ENCODE measurements around the gene LARGE1.

DNA sequence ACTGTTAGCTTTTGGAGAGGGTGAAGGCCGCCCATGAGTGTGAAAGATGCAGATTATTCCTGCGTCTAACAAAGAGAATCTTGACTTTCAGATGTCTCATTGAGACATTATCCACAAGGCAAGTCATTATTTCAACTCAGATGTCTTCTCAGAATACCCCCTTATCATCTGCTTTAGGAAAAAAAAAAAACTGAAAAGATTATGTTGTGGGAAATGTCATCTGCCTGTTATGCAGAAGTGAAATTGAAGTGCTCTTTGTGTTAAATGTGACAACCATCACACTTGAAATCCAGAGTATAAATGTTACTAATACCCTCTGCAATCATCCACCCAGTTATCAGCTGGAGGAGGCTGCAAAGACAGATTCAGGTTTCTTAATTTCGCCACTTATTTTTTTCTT lies 239.6 kb downstream of the LARGE1 start:
- TF ChIP-seq, protein P1, sequence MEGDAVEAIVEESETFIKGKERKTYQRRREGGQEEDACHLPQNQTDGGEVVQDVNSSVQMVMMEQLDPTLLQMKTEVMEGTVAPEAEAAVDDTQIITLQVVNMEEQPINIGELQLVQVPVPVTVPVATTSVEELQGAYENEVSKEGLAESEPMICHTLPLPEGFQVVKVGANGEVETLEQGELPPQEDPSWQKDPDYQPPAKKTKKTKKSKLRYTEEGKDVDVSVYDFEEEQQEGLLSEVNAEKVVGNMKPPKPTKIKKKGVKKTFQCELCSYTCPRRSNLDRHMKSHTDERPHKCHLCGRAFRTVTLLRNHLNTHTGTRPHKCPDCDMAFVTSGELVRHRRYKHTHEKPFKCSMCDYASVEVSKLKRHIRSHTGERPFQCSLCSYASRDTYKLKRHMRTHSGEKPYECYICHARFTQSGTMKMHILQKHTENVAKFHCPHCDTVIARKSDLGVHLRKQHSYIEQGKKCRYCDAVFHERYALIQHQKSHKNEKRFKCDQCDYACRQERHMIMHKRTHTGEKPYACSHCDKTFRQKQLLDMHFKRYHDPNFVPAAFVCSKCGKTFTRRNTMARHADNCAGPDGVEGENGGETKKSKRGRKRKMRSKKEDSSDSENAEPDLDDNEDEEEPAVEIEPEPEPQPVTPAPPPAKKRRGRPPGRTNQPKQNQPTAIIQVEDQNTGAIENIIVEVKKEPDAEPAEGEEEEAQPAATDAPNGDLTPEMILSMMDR (IDR thresholded peaks at IDR 0.05) = no peak
- TF ChIP-seq POLR2AphosphoS5 (IDR thresholded peaks at IDR 0.05) = no peak
